ENCODE results near the gene AGO4. TPM values are rescaled to one million over a fixed set of nuclear protein-coding genes. Genes with fewer than 3 reads are reported as not detected.
"Not testable (repeated sequence)": the region's sequence is repeated elsewhere in the genome, so short reads cannot be mapped to it uniquely, and the experiment has no call there.

Gene AGO4
- total RNA-seq, 2 experiments from 2014 or later, result 16.5 to 20.9 TPM

GRCh38 chr1:35881850-35882273 is 74.0 kb downstream of the AGO4 start:
- no peaks in the 10 kb centered on the region for H3K9me3 Mint-ChIP-seq
- DNase-seq, result no peak
- CTCF ChIA-PET, result interaction anchor here (0.8 to 3.5 kb wide), 8 partner anchors 9 to 267 kb away, joined by 3 to 24 read pairs (median 5); partner anchors contain the start of genes AGO3 and TRAPPC3
- peaks cover 9% of the 10 kb centered on the region for H3K27me3 Mint-ChIP-seq
- peaks cover 44% of the 10 kb centered on the region for H3K4me1 Mint-ChIP-seq
- peak overlapping the region; percentile 94 for H3K4me3 Mint-ChIP-seq
- H3K36me3 Mint-ChIP-seq (ENCODE audit: low read depth), result no peaks in the 10 kb centered on the region
- POLR2A ChIA-PET, result interaction anchor here (1.1 to 3.4 kb wide), 4 partner anchors 10 to 112 kb away, joined by 4 to 14 read pairs (median 4); partner anchors contain the start of genes AGO3 and CLSPN
- H3K27ac Mint-ChIP-seq, result no peak overlapping the region

GRCh38 chr1:35882586-35882944 is 74.7 kb downstream of the AGO4 start:
- ChIA-PET POLR2A (interaction anchor here (1.0 to 3.4 kb wide), 8 partner anchors 9 to 207 kb away, joined by 3 to 14 read pairs (median 4); partner anchors contain the start of genes ADPRS, AGO3 and CLSPN), CTCF (interaction anchor here (0.6 to 3.5 kb wide), 18 partner anchors 8 to 267 kb away, joined by 3 to 24 read pairs (median 4); partner anchors contain the start of genes ADPRS, AGO3, CLSPN and TRAPPC3)
- peak overlapping the region; percentile 94 for H3K4me3 Mint-ChIP-seq
- no peak overlapping the region for H3K27ac Mint-ChIP-seq
- peaks cover 9% of the 10 kb centered on the region for H3K27me3 Mint-ChIP-seq
- H3K36me3 Mint-ChIP-seq (ENCODE audit: low read depth), result no peaks in the 10 kb centered on the region
- peaks cover 51% of the 10 kb centered on the region for H3K4me1 Mint-ChIP-seq
- no peaks in the 10 kb centered on the region for H3K9me3 Mint-ChIP-seq
- no peak for DNase-seq

GRCh38 chr1:35882945-35883634 is 75.3 kb downstream of the AGO4 start, which contains the start of gene AGO1:
AGO1 (plus strand) TSS chr1:35883209; CDS start chr1:35883422, 213 bp downstream.
- Mint-ChIP-seq H3K4me3 (peak within 1 kb of the TSS; percentile 94), H3K27ac (peak within 1 kb of the TSS; percentile 54), H3K36me3 (ENCODE audit: low read depth) (no peaks in the 10 kb centered on the region), H3K9me3 (no peaks in the 10 kb centered on the region), H3K27me3 (peaks cover 9% of the 10 kb centered on the region), H3K4me1 (peaks cover 55% of the 10 kb centered on the region)
- ChIA-PET POLR2A (interaction anchor here (1.0 to 3.4 kb wide), 6 partner anchors 10 to 206 kb away, joined by 3 to 14 read pairs (median 4); partner anchors contain the start of genes ADPRS, AGO3 and CLSPN), CTCF (interaction anchor here (0.6 to 3.5 kb wide), 37 partner anchors 9 to 372 kb away, joined by 3 to 24 read pairs (median 4); partner anchors contain the start of genes ADPRS, AGO3, CLSPN and KIAA0319L)
- DNase-seq, result peak; percentile 97

GRCh38 chr1:35883635-35884101 is 75.9 kb downstream of the AGO4 start:
- H3K4me3 Mint-ChIP-seq, result peak overlapping the region; percentile 94
- peaks cover 9% of the 10 kb centered on the region for H3K27me3 Mint-ChIP-seq
- ChIA-PET CTCF (interaction anchor here (0.6 to 3.5 kb wide), 36 partner anchors 8 to 372 kb away, joined by 3 to 24 read pairs (median 4); partner anchors contain the start of genes ADPRS, AGO3, CLSPN and KIAA0319L), POLR2A (interaction anchor here (1.0 to 3.4 kb wide), 6 partner anchors 10 to 206 kb away, joined by 3 to 14 read pairs (median 4); partner anchors contain the start of genes ADPRS, AGO3 and CLSPN)
- H3K4me1 Mint-ChIP-seq, result peaks cover 55% of the 10 kb centered on the region
- peaks cover 3% of the 10 kb centered on the region for H3K36me3 Mint-ChIP-seq (ENCODE audit: low read depth)
- DNase-seq, result peak; percentile 38
- H3K9me3 Mint-ChIP-seq, result no peaks in the 10 kb centered on the region
- peak overlapping the region; percentile 54 for H3K27ac Mint-ChIP-seq

- peak overlapping the region; percentile 47 for H3K4me3 Mint-ChIP-seq
- no peaks in the 10 kb centered on the region for H3K9me3 Mint-ChIP-seq
- POLR2A ChIA-PET, result interaction anchor here (1.5 kb wide), 1 partner anchor 46 kb away, joined by 7 read pairs; the partner anchor contains the start of gene AGO3
- no peak for DNase-seq
- H3K4me1 Mint-ChIP-seq, result peaks cover 55% of the 10 kb centered on the region
- H3K36me3 Mint-ChIP-seq (ENCODE audit: low read depth), result peaks cover 6% of the 10 kb centered on the region
- CTCF ChIA-PET, result interaction anchor here (0.5 to 1.3 kb wide), 2 partner anchors 117 to 431 kb away, joined by 3 read pairs; no protein-coding TSS in a partner anchor
- H3K27ac Mint-ChIP-seq, result no peak overlapping the region
- peaks cover 6% of the 10 kb centered on the region for H3K27me3 Mint-ChIP-seq
Measured at GRCh38 chr1:35884934-35885333, 77.1 kb downstream of the AGO4 start.

- peaks cover 6% of the 10 kb centered on the region for H3K27me3 Mint-ChIP-seq
- peaks cover 10% of the 10 kb centered on the region for H3K36me3 Mint-ChIP-seq (ENCODE audit: low read depth)
- H3K4me1 Mint-ChIP-seq, result peaks cover 51% of the 10 kb centered on the region
- no peaks in the 10 kb centered on the region for H3K9me3 Mint-ChIP-seq
- DNase-seq, result no peak
- H3K4me3 Mint-ChIP-seq, result no peak overlapping the region
- no peak overlapping the region for H3K27ac Mint-ChIP-seq
- POLR2A ChIA-PET, result interaction anchor here (1.5 to 1.8 kb wide), 2 partner anchors 10 to 45 kb away, joined by 7 to 8 read pairs; partner anchors contain the start of gene AGO3
- CTCF ChIA-PET, result interaction anchor here (1.3 kb wide), 1 partner anchor 432 kb away, joined by 3 read pairs; no protein-coding TSS in a partner anchor
Measured at GRCh38 chr1:35885961-35886558, 78.2 kb downstream of the AGO4 start.

GRCh38 chr1:35886577-35887431 is 79.0 kb downstream of the AGO4 start:
- DNase-seq, result no peak
- peaks cover 4% of the 10 kb centered on the region for H3K27me3 Mint-ChIP-seq
- H3K4me3 Mint-ChIP-seq, result no peak overlapping the region
- CTCF ChIA-PET, result interaction anchor here (0.5 to 2.5 kb wide), 2 partner anchors 10 to 387 kb away, joined by 4 to 6 read pairs; no protein-coding TSS in a partner anchor
- H3K9me3 Mint-ChIP-seq, result no peaks in the 10 kb centered on the region
- H3K36me3 Mint-ChIP-seq (ENCODE audit: low read depth), result peaks cover 11% of the 10 kb centered on the region
- POLR2A ChIA-PET, result interaction anchor here (1.3 to 1.8 kb wide), 2 partner anchors 10 to 44 kb away, joined by 4 to 8 read pairs; partner anchors contain the start of gene AGO3
- peaks cover 46% of the 10 kb centered on the region for H3K4me1 Mint-ChIP-seq
- no peak overlapping the region for H3K27ac Mint-ChIP-seq

GRCh38 chr1:35887508-35887907 is 79.7 kb downstream of the AGO4 start:
- DNase-seq, result no peak
- CTCF ChIA-PET, result interaction anchor here (2.5 kb wide), 1 partner anchor 9 kb away, joined by 6 read pairs; no protein-coding TSS in a partner anchor
- no peak overlapping the region for H3K27ac Mint-ChIP-seq
- H3K36me3 Mint-ChIP-seq (ENCODE audit: low read depth), result peaks cover 16% of the 10 kb centered on the region
- H3K9me3 Mint-ChIP-seq, result no peaks in the 10 kb centered on the region
- no peaks in the 10 kb centered on the region for H3K27me3 Mint-ChIP-seq
- peaks cover 39% of the 10 kb centered on the region for H3K4me1 Mint-ChIP-seq
- no peak overlapping the region for H3K4me3 Mint-ChIP-seq
- POLR2A ChIA-PET, result interaction anchor here (1.3 to 1.8 kb wide), 2 partner anchors 9 to 44 kb away, joined by 4 to 8 read pairs; partner anchors contain the start of gene AGO3

- ChIA-PET POLR2A (interaction anchor here (1.3 kb wide), 1 partner anchor 43 kb away, joined by 4 read pairs; the partner anchor contains the start of gene AGO3), CTCF (interaction anchor here (1.1 to 2.5 kb wide), 3 partner anchors 8 to 12 kb away, joined by 3 to 6 read pairs (median 4); no protein-coding TSS in a partner anchor)
- H3K27ac Mint-ChIP-seq, result no peak overlapping the region
- peaks cover 16% of the 10 kb centered on the region for H3K36me3 Mint-ChIP-seq (ENCODE audit: low read depth)
- H3K4me1 Mint-ChIP-seq, result peaks cover 36% of the 10 kb centered on the region
- DNase-seq, result no peak
- no peak overlapping the region for H3K4me3 Mint-ChIP-seq
- no peaks in the 10 kb centered on the region for H3K27me3 Mint-ChIP-seq
- H3K9me3 Mint-ChIP-seq, result no peaks in the 10 kb centered on the region
Measured at GRCh38 chr1:35888255-35888654, 80.4 kb downstream of the AGO4 start.

- DNase-seq, H3K9me3 Mint-ChIP-seq, H3K27ac Mint-ChIP-seq, H3K4me3 Mint-ChIP-seq, POLR2A ChIA-PET, H3K27me3 Mint-ChIP-seq: not testable (repeated sequence)
- H3K36me3 Mint-ChIP-seq (ENCODE audit: low read depth), result peaks cover 18% of the 10 kb centered on the region
- peaks cover 33% of the 10 kb centered on the region for H3K4me1 Mint-ChIP-seq
- CTCF ChIA-PET, result interaction anchor here (1.1 to 2.5 kb wide), 3 partner anchors 8 to 11 kb away, joined by 3 to 6 read pairs (median 4); no protein-coding TSS in a partner anchor
Measured at GRCh38 chr1:35888981-35889380, 81.2 kb downstream of the AGO4 start.

- no peak overlapping the region for H3K27ac Mint-ChIP-seq
- H3K4me1 Mint-ChIP-seq, result peaks cover 4% of the 10 kb centered on the region
- H3K4me3 Mint-ChIP-seq, result no peak overlapping the region
- ChIA-PET CTCF (no interaction called here), POLR2A (interaction anchor here (1.6 to 1.7 kb wide), 2 partner anchors 10 to 123 kb away, joined by 4 to 6 read pairs; partner anchors contain the start of genes AGO1 and CLSPN)
- H3K27me3 Mint-ChIP-seq, result no peaks in the 10 kb centered on the region
- no peaks in the 10 kb centered on the region for H3K9me3 Mint-ChIP-seq
- peaks cover 34% of the 10 kb centered on the region for H3K36me3 Mint-ChIP-seq (ENCODE audit: low read depth)
- no peak for DNase-seq
Measured at GRCh38 chr1:35893051-35893879, 85.4 kb downstream of the AGO4 start.
